ENCODE results near the gene PRKACB. TPM values are rescaled to one million over a fixed set of nuclear protein-coding genes. Genes with fewer than 3 reads are reported as not detected.

Gene PRKACB
- total and polyA plus RNA-seq, 4 donors, result 5.9 to 18.2 (median 8.9) TPM

DNA sequence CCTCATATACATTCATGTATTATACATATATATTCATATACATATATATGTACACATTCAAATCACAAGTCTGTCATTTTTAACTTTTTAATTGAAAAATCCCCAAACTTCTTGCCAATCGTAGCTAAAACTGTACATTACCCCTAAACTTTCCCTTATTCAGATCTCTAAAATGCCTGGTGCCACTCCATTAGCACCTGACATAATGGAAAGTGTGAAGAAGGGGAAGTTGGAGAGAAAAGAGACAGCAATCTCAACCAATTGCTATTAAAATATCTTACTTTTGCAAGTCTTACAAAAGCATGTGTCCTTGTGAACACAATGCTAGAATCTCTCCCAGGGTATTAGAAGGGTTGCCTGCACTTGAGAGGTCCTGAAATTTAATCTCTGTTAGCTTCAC lies 22.7 kb upstream of the PRKACB start (continued):
- TF ChIP-seq HNF4A (conservative IDR thresholded peaks at IDR 0.05), result no peak
- no peak for TF ChIP-seq FOXA1 (IDR thresholded peaks at IDR 0.05)
- TF ChIP-seq NR2F2 (IDR thresholded peaks at IDR 0.05), result no peak
- TF ChIP-seq, protein P1, sequence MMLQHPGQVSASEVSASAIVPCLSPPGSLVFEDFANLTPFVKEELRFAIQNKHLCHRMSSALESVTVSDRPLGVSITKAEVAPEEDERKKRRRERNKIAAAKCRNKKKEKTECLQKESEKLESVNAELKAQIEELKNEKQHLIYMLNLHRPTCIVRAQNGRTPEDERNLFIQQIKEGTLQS (IDR thresholded peaks at IDR 0.05), result no peak
- TF ChIP-seq SP1 (IDR thresholded peaks at IDR 0.05), result no peak

DNA sequence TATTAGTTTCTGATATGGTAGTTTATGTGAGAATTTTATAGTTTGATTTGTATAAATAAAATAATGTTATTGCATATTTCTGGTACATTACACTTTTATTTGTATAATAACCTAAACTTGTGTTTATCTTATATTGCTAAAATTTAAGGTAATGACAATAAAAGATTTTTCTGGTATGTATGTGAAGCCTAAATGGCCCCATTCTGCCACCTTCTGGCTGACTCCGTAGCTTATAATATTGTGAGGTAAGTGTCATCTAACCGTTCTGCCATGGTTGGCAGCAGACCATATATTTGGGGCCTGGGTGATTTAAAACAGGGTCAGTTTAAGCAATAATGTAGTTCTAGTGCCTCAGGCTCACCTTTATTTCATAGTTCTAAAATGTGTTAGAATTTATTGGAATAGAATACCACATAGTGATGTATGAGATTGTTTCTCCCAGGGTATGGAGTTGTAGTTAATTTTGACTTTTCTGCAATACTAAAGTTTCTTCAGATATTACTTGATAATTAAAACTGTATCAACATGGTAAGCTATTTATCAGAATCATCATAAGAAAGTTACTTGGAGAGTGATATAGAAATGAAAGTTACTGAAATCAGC lies 21.2 kb upstream of the PRKACB start:
- Histone ChIP-seq H3K27ac (ENCODE audit: low read depth in 1 of 2, low read length in 2 of 2) (no peak overlapping the region), H3K27me3 (ENCODE audit: control insufficient read depth in 4 of 4, insufficient read depth in 4 of 4, low read length in 3 of 4) (no peaks in the 10 kb centered on the region), H3K4me3 (ENCODE audit: low read depth in 1 of 3, low read length in 3 of 3) (no peak overlapping the region), H3K9me3 (ENCODE audit: control insufficient read depth in 4 of 4, low read length in 3 of 4) (no peaks in the 10 kb centered on the region), H3K36me3 (ENCODE audit: control insufficient read depth in 4 of 4, insufficient read depth in 3 of 4, low read depth in 1 of 4, low read length in 3 of 4) (no peaks in the 10 kb centered on the region), H3K9ac (ENCODE audit: low read depth in 1 of 2, low read length in 2 of 2) (no peak overlapping the region), H3K4me1 (ENCODE audit: control insufficient read depth in 4 of 4, insufficient read depth in 4 of 4, low read length in 3 of 4) (no peaks in the 10 kb centered on the region)
- peak; percentile 86 to 90 for TF ChIP-seq RAD21 (IDR thresholded peaks at IDR 0.05)
- TF ChIP-seq, protein P1 (IDR thresholded peaks at IDR 0.05), result no peak
- no peak for TF ChIP-seq JUND (IDR thresholded peaks at IDR 0.05)
- TF ChIP-seq, protein P2, sequence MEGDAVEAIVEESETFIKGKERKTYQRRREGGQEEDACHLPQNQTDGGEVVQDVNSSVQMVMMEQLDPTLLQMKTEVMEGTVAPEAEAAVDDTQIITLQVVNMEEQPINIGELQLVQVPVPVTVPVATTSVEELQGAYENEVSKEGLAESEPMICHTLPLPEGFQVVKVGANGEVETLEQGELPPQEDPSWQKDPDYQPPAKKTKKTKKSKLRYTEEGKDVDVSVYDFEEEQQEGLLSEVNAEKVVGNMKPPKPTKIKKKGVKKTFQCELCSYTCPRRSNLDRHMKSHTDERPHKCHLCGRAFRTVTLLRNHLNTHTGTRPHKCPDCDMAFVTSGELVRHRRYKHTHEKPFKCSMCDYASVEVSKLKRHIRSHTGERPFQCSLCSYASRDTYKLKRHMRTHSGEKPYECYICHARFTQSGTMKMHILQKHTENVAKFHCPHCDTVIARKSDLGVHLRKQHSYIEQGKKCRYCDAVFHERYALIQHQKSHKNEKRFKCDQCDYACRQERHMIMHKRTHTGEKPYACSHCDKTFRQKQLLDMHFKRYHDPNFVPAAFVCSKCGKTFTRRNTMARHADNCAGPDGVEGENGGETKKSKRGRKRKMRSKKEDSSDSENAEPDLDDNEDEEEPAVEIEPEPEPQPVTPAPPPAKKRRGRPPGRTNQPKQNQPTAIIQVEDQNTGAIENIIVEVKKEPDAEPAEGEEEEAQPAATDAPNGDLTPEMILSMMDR (IDR thresholded peaks at IDR 0.05; ENCODE audit: low read depth, low read length, missing input control), result peak; percentile 60
- 2% methylated on average over 2 of the region's 2 CpGs for WGBS
- DNase-seq (ENCODE audit: low spot score), result no peak

DNA sequence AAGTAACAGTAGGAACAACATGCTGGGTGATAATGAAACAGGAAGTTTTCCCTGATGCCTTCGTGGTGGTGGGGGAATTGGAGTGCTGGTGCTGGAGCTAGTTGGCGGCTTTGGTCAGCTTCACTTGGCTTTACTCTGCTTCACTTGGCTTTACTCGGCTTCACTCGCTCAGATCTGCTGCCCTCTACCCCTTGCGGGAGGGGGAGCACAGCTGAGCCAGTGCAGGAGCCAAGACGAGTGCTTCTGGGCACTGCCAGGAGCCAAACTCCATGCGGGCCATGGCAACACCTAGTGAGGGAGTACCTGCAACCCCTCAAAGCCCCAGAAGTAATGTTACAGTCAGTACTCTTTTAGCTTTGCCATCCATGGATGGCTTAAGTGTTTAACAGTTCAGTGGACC lies 10.6 kb upstream of the PRKACB start:
- DNase-seq (ENCODE audit: low spot score), result no peak
- Histone ChIP-seq H3K27ac (ENCODE audit: low read depth in 1 of 2, low read length in 2 of 2) (no peak overlapping the region), H3K4me1 (ENCODE audit: control insufficient read depth in 4 of 4, insufficient read depth in 4 of 4, low read length in 3 of 4) (peaks cover 0 to 1% (median 0%) of the 10 kb centered on the region in 4 donors), H3K4me3 (ENCODE audit: low read depth in 1 of 3, low read length in 3 of 3) (no peak overlapping the region), H3K36me3 (ENCODE audit: control insufficient read depth in 4 of 4, insufficient read depth in 3 of 4, low read depth in 1 of 4, low read length in 3 of 4) (no peaks in the 10 kb centered on the region), H3K9ac (ENCODE audit: low read depth in 1 of 2, low read length in 2 of 2) (no peak overlapping the region), H3K9me3 (ENCODE audit: control insufficient read depth in 4 of 4, low read length in 3 of 4) (no peaks in the 10 kb centered on the region), H3K27me3 (ENCODE audit: control insufficient read depth in 4 of 4, insufficient read depth in 4 of 4, low read length in 3 of 4) (no peaks in the 10 kb centered on the region)
- TF ChIP-seq EGR1 (IDR thresholded peaks at IDR 0.05; ENCODE audit: low read depth in 2 of 2) (no peak), HNF4G (IDR thresholded peaks at IDR 0.05) (no peak), SP1 (IDR thresholded peaks at IDR 0.05) (no peak), RAD21 (IDR thresholded peaks at IDR 0.05) (no peak), YY1 (IDR thresholded peaks at IDR 0.05) (no peak), TAF1 (conservative IDR thresholded peaks at IDR 0.05) (no peak), RXRA (IDR thresholded peaks at IDR 0.05) (no peak), FOXA2 (IDR thresholded peaks at IDR 0.05) (no peak), HNF4A (conservative IDR thresholded peaks at IDR 0.05) (no peak), JUND (IDR thresholded peaks at IDR 0.05) (no peak), NR2F2 (IDR thresholded peaks at IDR 0.05) (no peak), GABPA (IDR thresholded peaks at IDR 0.05 in 1 of 2, conservative IDR thresholded peaks at IDR 0.05 in 1 of 2) (no peak)
- TF ChIP-seq, protein P3, sequence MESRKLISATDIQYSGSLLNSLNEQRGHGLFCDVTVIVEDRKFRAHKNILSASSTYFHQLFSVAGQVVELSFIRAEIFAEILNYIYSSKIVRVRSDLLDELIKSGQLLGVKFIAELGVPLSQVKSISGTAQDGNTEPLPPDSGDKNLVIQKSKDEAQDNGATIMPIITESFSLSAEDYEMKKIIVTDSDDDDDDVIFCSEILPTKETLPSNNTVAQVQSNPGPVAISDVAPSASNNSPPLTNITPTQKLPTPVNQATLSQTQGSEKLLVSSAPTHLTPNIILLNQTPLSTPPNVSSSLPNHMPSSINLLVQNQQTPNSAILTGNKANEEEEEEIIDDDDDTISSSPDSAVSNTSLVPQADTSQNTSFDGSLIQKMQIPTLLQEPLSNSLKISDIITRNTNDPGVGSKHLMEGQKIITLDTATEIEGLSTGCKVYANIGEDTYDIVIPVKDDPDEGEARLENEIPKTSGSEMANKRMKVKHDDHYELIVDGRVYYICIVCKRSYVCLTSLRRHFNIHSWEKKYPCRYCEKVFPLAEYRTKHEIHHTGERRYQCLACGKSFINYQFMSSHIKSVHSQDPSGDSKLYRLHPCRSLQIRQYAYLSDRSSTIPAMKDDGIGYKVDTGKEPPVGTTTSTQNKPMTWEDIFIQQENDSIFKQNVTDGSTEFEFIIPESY (IDR thresholded peaks at IDR 0.05), result no peak
- TF ChIP-seq, protein P4, sequence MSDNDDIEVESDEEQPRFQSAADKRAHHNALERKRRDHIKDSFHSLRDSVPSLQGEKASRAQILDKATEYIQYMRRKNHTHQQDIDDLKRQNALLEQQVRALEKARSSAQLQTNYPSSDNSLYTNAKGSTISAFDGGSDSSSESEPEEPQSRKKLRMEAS (IDR thresholded peaks at IDR 0.05), result no peak
- TF ChIP-seq, protein P2 (IDR thresholded peaks at IDR 0.05; ENCODE audit: low read depth, low read length, missing input control), result no peak
- TF ChIP-seq, protein P1 (IDR thresholded peaks at IDR 0.05), result no peak
- TF ChIP-seq, protein P5, sequence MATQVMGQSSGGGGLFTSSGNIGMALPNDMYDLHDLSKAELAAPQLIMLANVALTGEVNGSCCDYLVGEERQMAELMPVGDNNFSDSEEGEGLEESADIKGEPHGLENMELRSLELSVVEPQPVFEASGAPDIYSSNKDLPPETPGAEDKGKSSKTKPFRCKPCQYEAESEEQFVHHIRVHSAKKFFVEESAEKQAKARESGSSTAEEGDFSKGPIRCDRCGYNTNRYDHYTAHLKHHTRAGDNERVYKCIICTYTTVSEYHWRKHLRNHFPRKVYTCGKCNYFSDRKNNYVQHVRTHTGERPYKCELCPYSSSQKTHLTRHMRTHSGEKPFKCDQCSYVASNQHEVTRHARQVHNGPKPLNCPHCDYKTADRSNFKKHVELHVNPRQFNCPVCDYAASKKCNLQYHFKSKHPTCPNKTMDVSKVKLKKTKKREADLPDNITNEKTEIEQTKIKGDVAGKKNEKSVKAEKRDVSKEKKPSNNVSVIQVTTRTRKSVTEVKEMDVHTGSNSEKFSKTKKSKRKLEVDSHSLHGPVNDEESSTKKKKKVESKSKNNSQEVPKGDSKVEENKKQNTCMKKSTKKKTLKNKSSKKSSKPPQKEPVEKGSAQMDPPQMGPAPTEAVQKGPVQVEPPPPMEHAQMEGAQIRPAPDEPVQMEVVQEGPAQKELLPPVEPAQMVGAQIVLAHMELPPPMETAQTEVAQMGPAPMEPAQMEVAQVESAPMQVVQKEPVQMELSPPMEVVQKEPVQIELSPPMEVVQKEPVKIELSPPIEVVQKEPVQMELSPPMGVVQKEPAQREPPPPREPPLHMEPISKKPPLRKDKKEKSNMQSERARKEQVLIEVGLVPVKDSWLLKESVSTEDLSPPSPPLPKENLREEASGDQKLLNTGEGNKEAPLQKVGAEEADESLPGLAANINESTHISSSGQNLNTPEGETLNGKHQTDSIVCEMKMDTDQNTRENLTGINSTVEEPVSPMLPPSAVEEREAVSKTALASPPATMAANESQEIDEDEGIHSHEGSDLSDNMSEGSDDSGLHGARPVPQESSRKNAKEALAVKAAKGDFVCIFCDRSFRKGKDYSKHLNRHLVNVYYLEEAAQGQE (IDR thresholded peaks at IDR 0.05), result no peak
- WGBS, result 95% methylated on average over 7 of the region's 7 CpGs
